ENCODE measurements around the gene MTA2. TPM values are rescaled to one million over a fixed set of nuclear protein-coding genes. Genes with fewer than 3 reads are reported as not detected.

MTA2 gene
- total RNA-seq, 1 donor from 2014 or later: 68.4 TPM

- Histone ChIP-seq H3K4me1 (peaks cover 11% of the 10 kb centered on the region), H3K4me3 (no peak overlapping the region), H3K9me3 (no peaks in the 10 kb centered on the region), H3K27me3 (ENCODE audit: low read depth) (no peaks in the 10 kb centered on the region), H3K36me3 (peaks cover 90% of the 10 kb centered on the region), H3K27ac (no peak overlapping the region)
- intact Hi-C loops (cut with DNase I): no loop called here
- ATAC-seq (no peak), DNase-seq (no peak)
- TF ChIP-seq CTCF (IDR thresholded peaks at IDR 0.05): no peak
These were observed 20.5 kb downstream of the MTA2 start for GRCh38 chr11:62580959-62581715.

- no peak for TF ChIP-seq CTCF (IDR thresholded peaks at IDR 0.05)
- intact Hi-C loops (cut with DNase I): no loop called here
- H3K4me3 ChIP-seq: no peak overlapping the region
- peaks cover 30% of the 10 kb centered on the region for H3K4me1 ChIP-seq
- no peak for ATAC-seq
- no peaks in the 10 kb centered on the region for H3K27me3 ChIP-seq (ENCODE audit: low read depth)
- H3K27ac ChIP-seq: no peak overlapping the region
- no peak for DNase-seq
- peaks cover 78% of the 10 kb centered on the region for H3K36me3 ChIP-seq
- H3K9me3 ChIP-seq: no peaks in the 10 kb centered on the region
These were observed 22.4 kb downstream of the MTA2 start for GRCh38 chr11:62579252-62579651.

GRCh38 chr11:62578541-62578940 lies 23.1 kb downstream of the MTA2 start:
- H3K27me3 ChIP-seq (ENCODE audit: low read depth): no peaks in the 10 kb centered on the region
- no peak for TF ChIP-seq CTCF (IDR thresholded peaks at IDR 0.05)
- intact Hi-C loops (cut with DNase I): no loop called here
- no peak overlapping the region for H3K4me3 ChIP-seq
- DNase-seq: no peak
- H3K36me3 ChIP-seq: peaks cover 72% of the 10 kb centered on the region
- peak overlapping the region; percentile 86 for H3K27ac ChIP-seq
- H3K4me1 ChIP-seq: peaks cover 30% of the 10 kb centered on the region
- no peak for ATAC-seq
- H3K9me3 ChIP-seq: no peaks in the 10 kb centered on the region

- peak overlapping the region; percentile 86 for H3K27ac ChIP-seq
- no peaks in the 10 kb centered on the region for H3K27me3 ChIP-seq (ENCODE audit: low read depth)
- ATAC-seq: no peak
- intact Hi-C loops (cut with DNase I): no loop called here
- peaks cover 72% of the 10 kb centered on the region for H3K36me3 ChIP-seq
- no peak for DNase-seq
- no peak for TF ChIP-seq CTCF (IDR thresholded peaks at IDR 0.05)
- peaks cover 39% of the 10 kb centered on the region for H3K4me1 ChIP-seq
- H3K4me3 ChIP-seq: no peak overlapping the region
- H3K9me3 ChIP-seq: no peaks in the 10 kb centered on the region
These were observed 24.5 kb downstream of the MTA2 start for GRCh38 chr11:62577046-62577714.

- Histone ChIP-seq H3K4me1 (peaks cover 52% of the 10 kb centered on the region), H3K9me3 (no peaks in the 10 kb centered on the region), H3K27ac (peak overlapping the region; percentile 86), H3K4me3 (no peak overlapping the region), H3K36me3 (peaks cover 72% of the 10 kb centered on the region), H3K27me3 (ENCODE audit: low read depth) (no peaks in the 10 kb centered on the region)
- no peak for ATAC-seq
- DNase-seq: no peak
- TF ChIP-seq CTCF (IDR thresholded peaks at IDR 0.05): no peak
- intact Hi-C loops (cut with DNase I): no loop called here
These were observed 25.8 kb downstream of the MTA2 start for GRCh38 chr11:62575837-62576236.

All from lower lobe of right lung (tissue), 2 donors.